BE2C (cell line): ENCODE measurements around the gene NFIX.

Source experiments
- DNase-seq: peaks from one replicate; pipeline ENCODE4 v3.0.0-alpha.2; 2020
- H3K27me3 ChIP-seq: fragments of 250-450 bp; sonication (Bioruptor Pico); 2 replicates; pipeline ENCODE4 v1.5.1; 2020; ENCODE audit warnings: mild to moderate bottlenecking
- H3K36me3 ChIP-seq: fragments of 250-450 bp; sonication (Bioruptor Pico); 2 replicates; pipeline ENCODE4 v1.5.1; 2020; ENCODE audit warnings: mild to moderate bottlenecking
- H3K4me1 ChIP-seq: fragments of 250-450 bp; sonication (Bioruptor Pico); 2 replicates; pipeline ENCODE4 v1.5.1; 2020
- H3K4me3 ChIP-seq: 2 replicates; pipeline ENCODE4 v1.5.1; 2011; ENCODE audit warnings: low read depth, low read length
- H3K9me3 ChIP-seq: fragments of 250-450 bp; sonication (Bioruptor Pico); 2 replicates; pipeline ENCODE4 v1.5.1; 2020
- CTCF ChIP-seq: IDR thresholded peaks from 2 replicates; pipeline ENCODE4 v1.5.1; 2012; ENCODE audit warnings: mild to moderate bottlenecking, low read depth, low read length

NFIX gene

DNA sequence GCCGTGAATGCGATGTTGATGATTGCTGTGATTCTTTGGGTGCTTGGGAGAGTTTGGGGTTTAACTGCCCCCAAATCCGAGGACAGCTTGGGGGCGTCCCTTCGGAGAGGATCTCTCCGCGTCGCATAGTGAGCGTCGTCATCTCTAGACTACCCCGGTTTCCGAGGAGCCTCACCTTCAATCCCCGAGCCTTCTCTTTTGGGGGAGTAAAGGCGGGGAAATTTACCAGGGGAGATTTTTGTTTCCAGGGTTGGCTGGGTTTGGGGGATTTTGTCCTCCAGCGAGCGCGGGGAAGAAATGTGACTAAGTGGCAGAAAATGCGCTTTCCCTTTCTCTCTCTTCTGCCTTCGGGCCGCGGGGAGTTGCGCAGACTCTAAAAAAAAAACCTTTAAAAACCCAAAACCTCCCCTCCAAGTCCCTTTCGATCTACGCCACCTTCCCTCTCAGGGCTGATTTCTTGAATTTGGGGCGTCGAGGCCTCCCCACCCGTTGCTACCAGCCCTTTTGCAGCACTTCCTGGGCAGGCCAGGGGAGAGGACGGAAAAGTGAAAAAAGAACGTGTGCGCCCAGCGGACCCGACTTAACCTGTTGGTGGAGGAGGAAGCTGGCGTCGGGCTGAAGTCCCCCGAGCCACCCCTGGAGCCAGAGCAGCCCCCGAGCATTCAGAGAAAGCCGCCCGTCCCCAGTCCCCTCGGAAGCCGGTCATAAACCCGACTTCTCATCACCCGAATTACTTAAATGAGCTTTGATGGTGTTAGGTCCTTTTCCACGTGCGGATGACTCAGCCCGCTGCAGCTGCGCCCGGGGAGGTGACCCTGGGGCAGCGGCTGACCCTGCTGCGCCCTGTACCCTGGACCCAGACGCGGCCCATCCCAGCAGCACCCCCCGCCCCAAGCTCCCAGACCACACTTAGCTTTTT is 17.7 kb downstream of the NFIX start:
- H3K4me1 ChIP-seq = peaks cover 8% of the 10 kb centered on the region
- DNase-seq = no peak
- H3K27me3 ChIP-seq = no peaks in the 10 kb centered on the region
- H3K36me3 ChIP-seq = no peaks in the 10 kb centered on the region
- TF ChIP-seq CTCF = no peak
- H3K4me3 ChIP-seq = no peak overlapping the region
- H3K9me3 ChIP-seq = no peaks in the 10 kb centered on the region

- no peak for DNase-seq
- no peaks in the 10 kb centered on the region for H3K27me3 ChIP-seq
- H3K4me3 ChIP-seq = no peak overlapping the region
- H3K9me3 ChIP-seq = no peaks in the 10 kb centered on the region
- TF ChIP-seq CTCF = no peak
- no peaks in the 10 kb centered on the region for H3K36me3 ChIP-seq
- peaks cover 12% of the 10 kb centered on the region for H3K4me1 ChIP-seq
These were observed 18.4 kb downstream of the NFIX start for GRCh38 chr19:13013649-13014048.

GRCh38 chr19:13014101-13014920 is 19.0 kb downstream of the NFIX start:
- no peaks in the 10 kb centered on the region for H3K27me3 ChIP-seq
- H3K9me3 ChIP-seq = no peaks in the 10 kb centered on the region
- TF ChIP-seq CTCF = no peak
- H3K4me3 ChIP-seq = no peak overlapping the region
- peaks cover 17% of the 10 kb centered on the region for H3K4me1 ChIP-seq
- H3K36me3 ChIP-seq = no peaks in the 10 kb centered on the region
- DNase-seq = no peak

DNA sequence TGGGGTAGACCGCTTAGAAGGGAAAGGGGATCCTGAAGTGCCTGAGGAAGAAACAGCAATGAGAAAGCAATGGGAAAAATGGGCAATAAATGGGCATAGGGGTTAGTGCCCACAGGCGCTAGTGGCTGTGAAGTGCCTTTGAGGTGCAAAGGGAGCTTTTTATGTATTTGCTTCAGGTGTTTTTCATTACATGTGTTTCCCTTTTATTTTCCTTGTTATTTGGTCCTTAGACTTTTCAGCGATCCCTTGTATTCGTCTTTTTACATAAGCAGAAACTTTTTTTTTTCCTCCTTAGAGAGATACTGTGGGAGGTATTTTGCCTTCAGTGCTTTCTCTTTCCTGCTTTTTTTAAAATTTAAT is 19.6 kb downstream of the NFIX start:
- no peak for TF ChIP-seq CTCF
- H3K27me3 ChIP-seq = no peaks in the 10 kb centered on the region
- no peaks in the 10 kb centered on the region for H3K36me3 ChIP-seq
- peaks cover 17% of the 10 kb centered on the region for H3K4me1 ChIP-seq
- no peaks in the 10 kb centered on the region for H3K9me3 ChIP-seq
- no peak overlapping the region for H3K4me3 ChIP-seq
- no peak for DNase-seq

- H3K36me3 ChIP-seq = no peaks in the 10 kb centered on the region
- DNase-seq = no peak
- H3K27me3 ChIP-seq = no peaks in the 10 kb centered on the region
- no peaks in the 10 kb centered on the region for H3K9me3 ChIP-seq
- TF ChIP-seq CTCF = no peak
- peaks cover 17% of the 10 kb centered on the region for H3K4me1 ChIP-seq
- H3K4me3 ChIP-seq = no peak overlapping the region
These were observed 20.3 kb downstream of the NFIX start for GRCh38 chr19:13015361-13016223.
